ENCODE results near the gene KIR3DL3. TPM values are rescaled to one million over a fixed set of nuclear protein-coding genes. Genes with fewer than 3 reads are reported as not detected.
"Not testable (repeated sequence)": the region's sequence is repeated elsewhere in the genome, so short reads cannot be mapped to it uniquely, and the experiment has no call there.

Gene KIR3DL3
- total RNA-seq = not detected

- H3K27ac ChIP-seq = no peak within 1 kb of the TSS
- no peak for ATAC-seq
- H3K4me1 ChIP-seq = no peaks in the 10 kb centered on the region
- TF ChIP-seq CTCF (IDR thresholded peaks at IDR 0.05) (no peak), POLR2A (IDR thresholded peaks at IDR 0.05) (no peak)
- H3K36me3 ChIP-seq (replicated peaks in 1 of 2; ENCODE audit: insufficient read depth in 1 of 2, low read depth in 2 of 2) = no peaks in the 10 kb centered on the region
- intact Hi-C loops (cut with DNase I) = no loop called here
- 86 to 91% methylated on average over 9 of the region's 9 CpGs for WGBS, 2 donors
- H3K9me3 ChIP-seq = peaks cover 0 to 5% (median 0%) of the 10 kb centered on the region in 3 donors
- H3K27me3 ChIP-seq = no peaks in the 10 kb centered on the region
- H3K4me3 ChIP-seq = no peak within 1 kb of the TSS
- DNase-seq = no peak
Measured at GRCh38 chr19:54724142-54724541, at the start of gene KIR3DL3. KIR3DL3 (plus strand) TSS chr19:54724442; CDS start chr19:54724497, 55 bp downstream.

GRCh38 chr19:54676210-54676834, 47.9 kb upstream of the KIR3DL3 start:
- H3K4me3 ChIP-seq; H3K36me3 ChIP-seq (replicated peaks in 1 of 2; ENCODE audit: insufficient read depth in 1 of 2, low read depth in 2 of 2); H3K27me3 ChIP-seq; H3K4me1 ChIP-seq; H3K27ac ChIP-seq; H3K9me3 ChIP-seq; ATAC-seq: not testable (repeated sequence)
- peak in 1 of 4 donors; percentile 21 for DNase-seq
- 12 to 18% methylated on average over 10 of the region's 10 CpGs for WGBS, 2 donors
- intact Hi-C loops (cut with DNase I) = loop anchor here (10.0 kb wide), 1 partner anchor 192 kb away; no protein-coding TSS in a partner anchor
- TF ChIP-seq CTCF (IDR thresholded peaks at IDR 0.05) = peak; percentile 70 to 85 (median 72)

GRCh38 chr19:54677217-54677616, 47.0 kb upstream of the KIR3DL3 start:
- Histone ChIP-seq H3K27ac (no peak overlapping the region), H3K4me1 (no peaks in the 10 kb centered on the region), H3K4me3 (no peak overlapping the region), H3K27me3 (no peaks in the 10 kb centered on the region), H3K36me3 (replicated peaks in 1 of 2; ENCODE audit: insufficient read depth in 1 of 2, low read depth in 2 of 2) (no peaks in the 10 kb centered on the region), H3K9me3 (no peaks in the 10 kb centered on the region)
- ATAC-seq = no peak
- TF ChIP-seq POLR2A (IDR thresholded peaks at IDR 0.05) (no peak), CTCF (IDR thresholded peaks at IDR 0.05) (no peak)
- DNase-seq = no peak
- WGBS, 2 donors = 33 to 49% methylated on average over 4 of the region's 4 CpGs
- intact Hi-C loops (cut with DNase I) = loop anchor here (10.0 kb wide), 1 partner anchor 192 kb away; no protein-coding TSS in a partner anchor

GRCh38 chr19:54681596-54681995, 42.6 kb upstream of the KIR3DL3 start:
- DNase-seq; H3K27me3 ChIP-seq; H3K27ac ChIP-seq; ATAC-seq; H3K4me1 ChIP-seq; intact Hi-C loops (cut with DNase I); H3K4me3 ChIP-seq; H3K9me3 ChIP-seq; H3K36me3 ChIP-seq (replicated peaks in 1 of 2; ENCODE audit: insufficient read depth in 1 of 2, low read depth in 2 of 2): not testable (repeated sequence)
- WGBS, 2 donors = 65 to 72% methylated on average over 12 of the region's 12 CpGs

GRCh38 chr19:54682306-54682856, 41.9 kb upstream of the KIR3DL3 start:
- 41 to 43% methylated on average over 7 of the region's 7 CpGs for WGBS, 2 donors
- H3K4me1 ChIP-seq = no peaks in the 10 kb centered on the region
- no peaks in the 10 kb centered on the region for H3K36me3 ChIP-seq (replicated peaks in 1 of 2; ENCODE audit: insufficient read depth in 1 of 2, low read depth in 2 of 2)
- DNase-seq = no peak
- H3K4me3 ChIP-seq = no peak overlapping the region
- H3K27ac ChIP-seq = no peak overlapping the region
- no peaks in the 10 kb centered on the region for H3K9me3 ChIP-seq
- TF ChIP-seq POLR2A (IDR thresholded peaks at IDR 0.05) (no peak), CTCF (IDR thresholded peaks at IDR 0.05) (no peak)
- intact Hi-C loops (cut with DNase I) = no loop called here
- no peak for ATAC-seq
- no peaks in the 10 kb centered on the region for H3K27me3 ChIP-seq

Data from body of pancreas (tissue), 4 donors.